Endothelial cell of umbilical vein (primary cell): ENCODE data around the gene SOX10. TPM values are rescaled to one million over a fixed set of nuclear protein-coding genes. Genes with fewer than 3 reads are reported as not detected.

Experiments used
- BruUV-seq: library from RNA; stranded (reverse); fragments of 400-500 nt; replicated peaks from 2 replicates; lab custom pipeline; 2021; lab: Mats Ljungman, UMichigan
- CTCF ChIA-PET: fragments of 300-600, 350-600 bp; sonication (Branson Sonifier 250); formaldehyde crosslinking; loops from one replicate; lab custom pipeline; 2021; ENCODE audit warnings: antibody characterized with exemption, inconsistent platforms; lab: Charles Lee
- POLR2A ChIA-PET: fragments of 300-600, 350-600 bp; sonication (Branson Sonifier 250); formaldehyde crosslinking; loops from one replicate; lab custom pipeline; 2021; ENCODE audit warnings: antibody characterized with exemption, inconsistent platforms; lab: Charles Lee
- DNase-seq: peaks from one replicate; pipeline ENCODE4 v3.0.0-alpha.2; 2011; ENCODE audit warnings: low read depth, low spot score
- FAIRE-seq: peaks from 2 replicates; lab custom pipeline; 2011; peaks lifted over from hg19 to GRCh38; lab: Jason Lieb, UNC
- H2AFZ ChIP-seq: 2 replicates; pipeline ENCODE4 v1.6.0; 2012; ENCODE audit warnings: low read depth, low read length, control low read depth, inconsistent platforms
- H3K27ac ChIP-seq: 2 replicates; pipeline ENCODE4 v1.5.1; 2011; ENCODE audit warnings: low read depth, mild to moderate bottlenecking, control low read depth, low read length, moderate library complexity; ENCODE audit not compliant: insufficient read depth
- H3K27me3 ChIP-seq, 2 experiments: 2 replicates each; pipeline versions ENCODE4 v1.6.0 to v1.6.1; 2011; ENCODE audit warnings: low read length in 2 of 2, mixed read lengths in 1 of 2; ENCODE audit not compliant: control insufficient read depth in 2 of 2, insufficient read depth in 2 of 2
- H3K36me3 ChIP-seq, 2 experiments: 2 replicates in 1 of 2; 3 replicates in 1 of 2; pipeline ENCODE4 v1.5.1; 2011; ENCODE audit warnings: low read length in 2 of 2, mild to moderate bottlenecking in 1 of 2, moderate library complexity in 1 of 2; ENCODE audit not compliant: control insufficient read depth in 2 of 2, insufficient read depth in 2 of 2; ENCODE audit errors: extremely low read depth in 1 of 2
- H3K4me1 ChIP-seq: 3 replicates; pipeline ENCODE4 v1.5.1; 2011; ENCODE audit warnings: mild to moderate bottlenecking, low read length; ENCODE audit not compliant: control insufficient read depth, insufficient read depth; ENCODE audit errors: extremely low read depth
- H3K4me2 ChIP-seq: 2 replicates; pipeline ENCODE4 v1.6.1; 2011; ENCODE audit warnings: low read length, control low read depth, mixed read lengths; ENCODE audit not compliant: insufficient read depth
- H3K4me3 ChIP-seq, 3 experiments: fragments of 200-600 bp in 1 of 3; sonication (generic), shearing (Covaris generic) in 1 of 3; replicated peaks in 1 of 3; 2 replicates each; pipeline ENCODE4 v1.5.1; 2011 to 2016; ENCODE audit warnings: control low read depth in 3 of 3, low read length in 3 of 3, mild to moderate bottlenecking in 2 of 3, inconsistent platforms in 1 of 3, low read depth in 1 of 3, moderate library complexity in 1 of 3; ENCODE audit not compliant: insufficient read depth in 1 of 3
- H3K79me2 ChIP-seq: 2 replicates; pipeline ENCODE4 v1.6.0; 2012; ENCODE audit warnings: low read length, inconsistent platforms; ENCODE audit not compliant: control insufficient read depth, insufficient read depth
- H3K9ac ChIP-seq: replicated peaks from 2 replicates; pipeline ENCODE3; 2011; ENCODE audit warnings: low read length, control low read depth; ENCODE audit not compliant: insufficient read depth; ENCODE audit errors: extremely low read depth
- H3K9me1 ChIP-seq: replicated peaks from 3 replicates; pipeline ENCODE4 v1.6.0; 2011; ENCODE audit warnings: mild to moderate bottlenecking, low read length; ENCODE audit not compliant: control insufficient read depth, insufficient read depth; ENCODE audit errors: extremely low read depth
- H3K9me3 ChIP-seq: replicated peaks from 2 replicates; pipeline ENCODE4 v1.5.1; 2012; ENCODE audit warnings: low read length, inconsistent platforms; ENCODE audit not compliant: control insufficient read depth, insufficient read depth
- H4K20me1 ChIP-seq: replicated peaks from 2 replicates; pipeline ENCODE3; 2011; ENCODE audit warnings: mild to moderate bottlenecking, low read length; ENCODE audit not compliant: control insufficient read depth, insufficient read depth; ENCODE audit errors: extremely low read depth
- CTCF ChIP-seq, 2 donors: IDR thresholded peaks; 1 replicate in 1 of 2; 2 replicates in 1 of 2; pipeline ENCODE4 v1.5.1; 2011; ENCODE audit warnings: low read length in 2 of 2, mild to moderate bottlenecking in 2 of 2, moderate library complexity in 2 of 2, control low read depth in 1 of 2, inconsistent platforms in 1 of 2, low read depth in 1 of 2; ENCODE audit not compliant: insufficient read depth in 1 of 2; ENCODE audit errors: extremely low read depth in 1 of 2
- EZH2 ChIP-seq: IDR thresholded peaks from 2 replicates; pipeline ENCODE4 v1.6.1; 2012; ENCODE audit warnings: borderline replicate concordance, low read depth, mild to moderate bottlenecking, moderate library complexity, low read length, inconsistent platforms; ENCODE audit not compliant: severe bottlenecking
- FOS ChIP-seq: IDR thresholded peaks from 2 replicates; pipeline ENCODE4 v1.6.1; 2011; ENCODE audit warnings: mild to moderate bottlenecking, low read length, moderate library complexity, borderline replicate concordance; ENCODE audit not compliant: insufficient read depth
- GATA2 ChIP-seq: IDR thresholded peaks from 2 replicates; pipeline ENCODE4 v1.7.0; 2011; ENCODE audit warnings: low read depth, mild to moderate bottlenecking, moderate library complexity, mixed read lengths, low read length; ENCODE audit not compliant: insufficient read length, insufficient read depth
- JUN ChIP-seq: IDR thresholded peaks from 2 replicates; pipeline ENCODE4 v1.6.1; 2011; ENCODE audit warnings: borderline replicate concordance, low read depth; ENCODE audit not compliant: insufficient read length, insufficient read depth
- MAX ChIP-seq: IDR thresholded peaks from 2 replicates; pipeline ENCODE4 v1.6.1; 2011; ENCODE audit not compliant: insufficient read depth, insufficient read length
- MYC ChIP-seq: IDR thresholded peaks from one replicate; pipeline ENCODE4 v1.6.1; 2011; ENCODE audit warnings: mild to moderate bottlenecking, low read depth, low read length
- POLR2A ChIP-seq: IDR thresholded peaks from 2 replicates; pipeline ENCODE4 v1.6.1; 2012; ENCODE audit warnings: low read depth, mild to moderate bottlenecking, control low read depth, low read length
- POLR2AphosphoS5 ChIP-seq: IDR thresholded peaks from 2 replicates; pipeline ENCODE4 v1.6.1; 2012; ENCODE audit warnings: low read depth, mild to moderate bottlenecking, control low read depth, low read length, moderate library complexity; ENCODE audit not compliant: insufficient read depth
- dilution Hi-C: fragments of 300-500 bp; cut with MboI; formaldehyde crosslinking; loops from one replicate; pipeline ENCODE4 v1.15.0; 2019; ENCODE audit warnings: low sequenced_read_pairs; ENCODE audit not compliant: extremely low pct_ligation_motif_present
- intact Hi-C: fragments of 100-400 bp; cut with micrococcal nuclease; formaldehyde crosslinking; loops from one replicate; pipeline ENCODE4 v1.10.0; 2022
- polyA plus RNA-seq, 4 experiments: library from polyadenylated mRNA; depleted of rRNA in 3 of 4; stranded (reverse) in 3 of 4; unstranded in 1 of 4; fragments of >200 nt; gene quantifications; 2 replicates each; pipeline versions ENCODE4 v1.2.1 to v1.2.3, GENCODE V29; 2011 to 2012; ENCODE audit warnings: missing spikeins in 1 of 4
- total RNA-seq: library from RNA; stranded (reverse); gene quantifications from 2 replicates; pipeline ENCODE4 v1.2.3, GENCODE V29; 2021

Gene SOX10
- total and polyA plus RNA-seq, 2 donors (not counting 3 experiments of a cell fraction or from before 2014, with no cell fraction given), result not detected

DNA sequence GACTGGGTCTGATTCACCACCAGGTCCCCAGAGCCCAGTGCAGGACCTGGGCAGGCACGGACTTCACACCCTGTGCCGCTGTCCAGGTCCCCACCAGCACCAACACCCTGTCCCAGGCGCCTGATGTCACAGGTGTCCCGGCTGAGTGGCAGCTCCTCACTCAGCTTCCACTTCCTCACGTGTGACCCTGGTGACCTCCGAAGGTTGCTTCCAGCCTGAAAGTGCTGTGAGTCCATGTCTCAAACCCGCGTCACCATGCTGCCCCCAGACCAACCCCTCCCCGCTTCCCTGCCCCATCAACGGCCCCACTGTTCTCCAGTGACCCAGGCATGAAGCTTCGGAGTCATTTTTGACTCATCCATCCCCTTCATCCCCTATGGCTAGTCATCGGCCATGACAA is 47.1 kb upstream of the SOX10 start:
- no peaks in the 10 kb centered on the region for H3K9me1 ChIP-seq
- no peak for FAIRE-seq
- no peak overlapping the region for H2AFZ ChIP-seq
- ChIA-PET POLR2A (no interaction called here), CTCF (interaction anchor here (0.8 kb wide), 1 partner anchor 8 kb away, joined by 3 read pairs; no protein-coding TSS in a partner anchor)
- H3K27me3 ChIP-seq, result no peaks in the 10 kb centered on the region
- no TSS peak for BruUV-seq
- intact Hi-C loops, result no loop called here
- no peaks in the 10 kb centered on the region for H4K20me1 ChIP-seq
- H3K9me3 ChIP-seq, result no peaks in the 10 kb centered on the region
- no peak overlapping the region for H3K4me2 ChIP-seq
- no peak overlapping the region for H3K9ac ChIP-seq
- peaks cover 12% of the 10 kb centered on the region for H3K4me1 ChIP-seq
- TF ChIP-seq POLR2AphosphoS5 (no peak), GATA2 (no peak), POLR2A (no peak), EZH2 (no peak), MAX (no peak), MYC (no peak), JUN (no peak), CTCF (IDR thresholded peaks at IDR 0.05; ENCODE audit: extremely low read depth in 1 of 2, insufficient read depth in 1 of 2, low read depth in 1 of 2, low read length in 2 of 2) (no peak), FOS (no peak)
- no peak for DNase-seq
- H3K4me3 ChIP-seq, result no peak overlapping the region
- H3K36me3 ChIP-seq, result no peaks in the 10 kb centered on the region
- H3K27ac ChIP-seq, result no peak overlapping the region
- no peaks in the 10 kb centered on the region for H3K79me2 ChIP-seq
- dilution Hi-C loops, result no loop called here
